GM12878 (cell line): ENCODE results near the gene PLEKHA7. TPM values are rescaled to one million over a fixed set of nuclear protein-coding genes. Genes with fewer than 3 reads are reported as not detected.

Experiments
- ATF3 ChIP-seq: IDR thresholded peaks from 2 replicates; pipeline ENCODE4 v1.6.1; 2011; ENCODE audit warnings: low read depth, mild to moderate bottlenecking, low read length, moderate library complexity, borderline replicate concordance; ENCODE audit errors: extremely low read depth
- CEBPZ ChIP-seq: fragments of 150-350 bp; IDR thresholded peaks from 2 replicates; pipeline ENCODE4 v1.6.1; 2016; ENCODE audit warnings: low read depth, low read length
- FOXM1 ChIP-seq: IDR thresholded peaks from 2 replicates; pipeline ENCODE4 v1.6.1; 2012; ENCODE audit warnings: low read depth, mild to moderate bottlenecking, inconsistent platforms, low read length, moderate library complexity
- PAX8 ChIP-seq: fragments of 450-650 bp; IDR thresholded peaks from 2 replicates; pipeline ENCODE4 v1.6.1; 2017; ENCODE audit warnings: mild to moderate bottlenecking, moderate library complexity
- SUPT20H ChIP-seq: IDR thresholded peaks from 2 replicates; pipeline ENCODE4 v1.6.1; 2011; ENCODE audit warnings: low read depth, mild to moderate bottlenecking, low read length, moderate library complexity, borderline replicate concordance; ENCODE audit not compliant: control insufficient read depth
- USF1 ChIP-seq: IDR thresholded peaks from 2 replicates; pipeline ENCODE4 v1.6.1; 2011; ENCODE audit warnings: borderline replicate concordance, low read depth, mild to moderate bottlenecking, moderate library complexity, mixed read lengths, low read length; ENCODE audit not compliant: insufficient read depth; ENCODE audit errors: extremely low read length
- ZNF622 ChIP-seq: fragments of 450-650 bp; IDR thresholded peaks from 2 replicates; pipeline ENCODE4 v1.6.1; 2017; ENCODE audit warnings: mild to moderate bottlenecking, inconsistent platforms
- polyA plus RNA-seq, 11 experiments: library from polyadenylated mRNA; depleted of rRNA in 4 of 11; unstranded in 6 of 11; stranded (reverse) in 5 of 11; fragments of >200 nt; fragmentation: Nextera tagmentation in 4 of 11; fragmentation: Illumina TruSeq in 1 of 11; extraction: Ambion mirVana in 4 of 11; extraction: Trizol in 1 of 11; gene quantifications; 1 replicate in 1 of 11; 2 replicates in 10 of 11; pipeline versions ENCODE4 v1.2.1 to v1.2.3, GENCODE V29; 2011 to 2016; ENCODE audit warnings: inconsistent platforms in 2 of 11, missing spikeins in 2 of 11, low read depth in 1 of 11
- total RNA-seq, 4 experiments: library from RNA; depleted of rRNA in 3 of 4; stranded (reverse); fragments of >200 nt in 3 of 4; fragmentation: Illumina TruSeq in 1 of 4; extraction: Trizol in 1 of 4; gene quantifications; 2 replicates each; pipeline versions ENCODE4 v1.2.1 to v1.2.3, GENCODE V29; 2013 to 2021

The PLEKHA7 gene
- total and polyA plus RNA-seq, 10 of the 15 experiments (the other 5 are each of a cell fraction or from before 2014, with no cell fraction given) = 0.45 to 5.3 (median 2.1) TPM

GRCh38 chr11:16942342-16942741 is 71.9 kb downstream of the PLEKHA7 start (continued):
- TF ChIP-seq PAX8 = no peak
- no peak for TF ChIP-seq USF1
- TF ChIP-seq CEBPZ = no peak
- TF ChIP-seq FOXM1 = no peak
- no peak for TF ChIP-seq ZNF622
- no peak for TF ChIP-seq SUPT20H
- TF ChIP-seq ATF3 = no peak
